Trophoblast cell (in vitro differentiated cells and primary cell): Measurements from ENCODE around the gene ELL.
A peak's percentile ranks its signal among the peaks of the same experiment; 100 is the strongest.

Experiments
- DNase-seq, 2 donors: peaks; one replicate each; pipeline ENCODE4 v3.0.0-alpha.2; 2016
- H2AFZ ChIP-seq: 2 replicates; pipeline ENCODE4 v1.6.1; 2013; ENCODE audit warnings: low read length, moderate library complexity, mild to moderate bottlenecking; ENCODE audit not compliant: insufficient read depth, poor library complexity
- H2AK5ac ChIP-seq: 2 replicates; pipeline ENCODE4 v1.6.1; 2013; ENCODE audit warnings: mild to moderate bottlenecking, low read length
- H2BK120ac ChIP-seq: 2 replicates; pipeline ENCODE4 v1.6.1; 2013; ENCODE audit warnings: low read length, mild to moderate bottlenecking, moderate library complexity; ENCODE audit not compliant: insufficient read depth, poor library complexity
- H2BK12ac ChIP-seq: 2 replicates; pipeline ENCODE4 v1.6.1; 2013; ENCODE audit warnings: mild to moderate bottlenecking, low read length, moderate library complexity
- H2BK5ac ChIP-seq: 2 replicates; pipeline ENCODE4 v1.6.1; 2013; ENCODE audit warnings: low read length, low read depth, moderate library complexity, mild to moderate bottlenecking; ENCODE audit not compliant: poor library complexity
- H3K14ac ChIP-seq: 2 replicates; pipeline ENCODE4 v1.6.1; 2013; ENCODE audit warnings: mild to moderate bottlenecking, low read length
- H3K18ac ChIP-seq: 2 replicates; pipeline ENCODE4 v1.6.1; 2013; ENCODE audit warnings: mild to moderate bottlenecking, low read length
- H3K23ac ChIP-seq: 2 replicates; pipeline ENCODE4 v1.6.1; 2013; ENCODE audit warnings: low read length
- H3K27ac ChIP-seq: 2 replicates; pipeline ENCODE4 v1.5.1; 2013; ENCODE audit warnings: low read depth, mild to moderate bottlenecking, inconsistent platforms, low read length, moderate library complexity
- H3K27me3 ChIP-seq: 2 replicates; pipeline ENCODE4 v1.6.1; 2013; ENCODE audit warnings: inconsistent platforms, mild to moderate bottlenecking, low read length, moderate library complexity; ENCODE audit not compliant: insufficient read depth
- H3K36me3 ChIP-seq, 2 experiments: 1 replicate in 1 of 2; 2 replicates in 1 of 2; pipeline ENCODE4 v1.6.1; 2013; ENCODE audit warnings: low read length in 2 of 2, mild to moderate bottlenecking in 2 of 2, moderate library complexity in 1 of 2; ENCODE audit not compliant: insufficient read depth in 2 of 2, control insufficient read depth in 1 of 2
- H3K4ac ChIP-seq: 2 replicates; pipeline ENCODE4 v1.6.1; 2013; ENCODE audit warnings: low read depth, mild to moderate bottlenecking, low read length, moderate library complexity
- H3K4me1 ChIP-seq, 2 experiments: 1 replicate in 1 of 2; 2 replicates in 1 of 2; pipeline ENCODE4 v1.6.1; 2013; ENCODE audit warnings: low read length in 2 of 2, mild to moderate bottlenecking in 2 of 2, moderate library complexity in 1 of 2; ENCODE audit not compliant: insufficient read depth in 2 of 2, control insufficient read depth in 1 of 2
- H3K4me2 ChIP-seq: 2 replicates; pipeline ENCODE4 v1.6.1; 2013; ENCODE audit warnings: inconsistent platforms, mild to moderate bottlenecking, low read length, moderate library complexity
- H3K4me3 ChIP-seq: 2 replicates; pipeline ENCODE4 v1.5.1; 2013; ENCODE audit warnings: mild to moderate bottlenecking, low read depth, low read length, inconsistent platforms
- H3K79me1 ChIP-seq: one replicate; pipeline ENCODE4 v1.6.1; 2013; ENCODE audit warnings: low read length
- H3K79me2 ChIP-seq: 2 replicates; pipeline ENCODE4 v1.6.1; 2013; ENCODE audit warnings: low read length, mild to moderate bottlenecking; ENCODE audit not compliant: control insufficient read depth, insufficient read depth, poor library complexity
- H3K9ac ChIP-seq: 2 replicates; pipeline ENCODE4 v1.6.1; 2013; ENCODE audit warnings: mild to moderate bottlenecking, low read length
- H3K9me3 ChIP-seq: 2 replicates; pipeline ENCODE4 v1.6.1; 2013; ENCODE audit warnings: low read depth, mild to moderate bottlenecking, control low read depth, inconsistent platforms, low read length; ENCODE audit not compliant: insufficient read depth
- H4K12ac ChIP-seq: 2 replicates; pipeline ENCODE4 v1.6.1; 2013; ENCODE audit warnings: low read depth, mild to moderate bottlenecking, low read length, moderate library complexity
- H4K8ac ChIP-seq: 2 replicates; pipeline ENCODE4 v1.6.1; 2013; ENCODE audit warnings: low read depth, mild to moderate bottlenecking, low read length, moderate library complexity
- H4K91ac ChIP-seq: one replicate; pipeline ENCODE4 v1.6.1; 2013; ENCODE audit warnings: low read depth, mild to moderate bottlenecking, low read length, moderate library complexity
- WGBS: extraction: QIAGEN DNeasy Blood & Tissue Kit; methylation state at CpG from one replicate; pipeline ENCODE4 v1.1.7; 2013; ENCODE audit warnings: missing lambda C conversion rate; ENCODE audit not compliant: insufficient read length, insufficient coverage; ENCODE audit errors: extremely low coverage; 5-methylcytosine and 5-hydroxymethylcytosine counted together

ELL gene

GRCh38 chr19:18503971-18504885 is 17.6 kb downstream of the ELL start:
- peaks cover 9% of the 10 kb centered on the region for H3K79me2 ChIP-seq
- no CpG with 5 or more reads among the region's 20 CpGs for WGBS
- H3K4me3 ChIP-seq: no peak overlapping the region

GRCh38 chr19:18503337-18503970 is 18.4 kb downstream of the ELL start:
- Histone ChIP-seq H2BK12ac (no peak overlapping the region), H3K9me3 (no peaks in the 10 kb centered on the region), H3K27me3 (no peaks in the 10 kb centered on the region), H3K79me1 (peaks cover 2% of the 10 kb centered on the region), H2BK120ac (no peak overlapping the region), H3K4ac (peak overlapping the region; percentile 2), H3K4me3 (no peak overlapping the region), H3K36me3 (peaks cover 0 to 3% of the 10 kb centered on the region in 2 experiments), H3K79me2 (peaks cover 9% of the 10 kb centered on the region), H3K4me1 (peaks cover 15 to 18% of the 10 kb centered on the region in 2 experiments), H3K14ac (no peak overlapping the region), H3K23ac (peak overlapping the region; percentile 18), H3K4me2 (no peak overlapping the region), H4K8ac (no peak overlapping the region), H4K91ac (no peak overlapping the region), H4K12ac (no peak overlapping the region), H2AK5ac (no peak overlapping the region), H3K18ac (no peak overlapping the region), H2AFZ (no peak overlapping the region), H3K27ac (no peak overlapping the region), H2BK5ac (no peak overlapping the region), H3K9ac (no peak overlapping the region)
- DNase-seq: no peak
- WGBS: no CpG with 5 or more reads among the region's 15 CpGs

More at GRCh38 chr19:18503971-18504885, 17.6 kb downstream of the ELL start:
- no peak overlapping the region for H2BK5ac ChIP-seq
- H2AFZ ChIP-seq: no peak overlapping the region
- H3K4me1 ChIP-seq: peaks cover 18% of the 10 kb centered on the region in 2 experiments
- H3K18ac ChIP-seq: no peak overlapping the region
- no peak overlapping the region for H4K91ac ChIP-seq
- no peak overlapping the region for H2BK120ac ChIP-seq
- H3K36me3 ChIP-seq: peaks cover 0 to 3% of the 10 kb centered on the region in 2 experiments
- H3K14ac ChIP-seq: no peak overlapping the region
- H3K79me1 ChIP-seq: peaks cover 2% of the 10 kb centered on the region
- no peak overlapping the region for H4K8ac ChIP-seq
- H3K9me3 ChIP-seq: no peaks in the 10 kb centered on the region
- DNase-seq: peak in 1 of 2 donors; percentile 41
- H3K4ac ChIP-seq: no peak overlapping the region
- no peak overlapping the region for H3K4me2 ChIP-seq
- no peaks in the 10 kb centered on the region for H3K27me3 ChIP-seq
- H3K23ac ChIP-seq: peak overlapping the region; percentile 18
- H2BK12ac ChIP-seq: no peak overlapping the region
- no peak overlapping the region for H2AK5ac ChIP-seq
- no peak overlapping the region for H3K27ac ChIP-seq
- H3K9ac ChIP-seq: no peak overlapping the region
- no peak overlapping the region for H4K12ac ChIP-seq

- H3K9ac ChIP-seq: no peak overlapping the region
- H3K14ac ChIP-seq: no peak overlapping the region
- no peak overlapping the region for H2BK120ac ChIP-seq
- H3K4me3 ChIP-seq: no peak overlapping the region
- peaks cover 9% of the 10 kb centered on the region for H3K79me2 ChIP-seq
- no CpG with 5 or more reads among the region's 17 CpGs for WGBS
- H3K36me3 ChIP-seq: peaks cover 0 to 3% of the 10 kb centered on the region in 2 experiments
- no peak overlapping the region for H3K18ac ChIP-seq
- peaks cover 2% of the 10 kb centered on the region for H3K79me1 ChIP-seq
- H3K4me1 ChIP-seq: peaks cover 12 to 13% of the 10 kb centered on the region in 2 experiments
- no peak overlapping the region for H2AFZ ChIP-seq
- no peak overlapping the region for H3K27ac ChIP-seq
- H3K9me3 ChIP-seq: no peaks in the 10 kb centered on the region
- H4K8ac ChIP-seq: no peak overlapping the region
- H3K27me3 ChIP-seq: no peaks in the 10 kb centered on the region
- H4K91ac ChIP-seq: no peak overlapping the region
- no peak for DNase-seq
- no peak overlapping the region for H2BK12ac ChIP-seq
- H3K23ac ChIP-seq: no peak overlapping the region
- H2BK5ac ChIP-seq: no peak overlapping the region
- no peak overlapping the region for H3K4ac ChIP-seq
- H3K4me2 ChIP-seq: no peak overlapping the region
- H4K12ac ChIP-seq: no peak overlapping the region
- H2AK5ac ChIP-seq: no peak overlapping the region
Observed at GRCh38 chr19:18502638-18503294, 19.1 kb downstream of the ELL start.

GRCh38 chr19:18502246-18502637 is 19.6 kb downstream of the ELL start:
- H3K79me2 ChIP-seq: peaks cover 9% of the 10 kb centered on the region
- no peak overlapping the region for H2BK120ac ChIP-seq
- no peak overlapping the region for H3K23ac ChIP-seq
- DNase-seq: no peak
- no peaks in the 10 kb centered on the region for H3K27me3 ChIP-seq
- H2AK5ac ChIP-seq: no peak overlapping the region
- H3K4me1 ChIP-seq: peaks cover 7 to 8% of the 10 kb centered on the region in 2 experiments
- H4K12ac ChIP-seq: no peak overlapping the region
- H2BK5ac ChIP-seq: no peak overlapping the region
- H3K4me2 ChIP-seq: no peak overlapping the region
- no peak overlapping the region for H3K14ac ChIP-seq
- H3K36me3 ChIP-seq: peaks cover 0 to 3% of the 10 kb centered on the region in 2 experiments
- H3K27ac ChIP-seq: no peak overlapping the region
- H4K91ac ChIP-seq: no peak overlapping the region
- no peak overlapping the region for H3K9ac ChIP-seq
- H4K8ac ChIP-seq: no peak overlapping the region
- no peak overlapping the region for H2BK12ac ChIP-seq
- no peak overlapping the region for H3K4me3 ChIP-seq
- no peak overlapping the region for H2AFZ ChIP-seq
- H3K79me1 ChIP-seq: peaks cover 2% of the 10 kb centered on the region
- no peak overlapping the region for H3K4ac ChIP-seq
- H3K9me3 ChIP-seq: no peaks in the 10 kb centered on the region
- no CpG with 5 or more reads among the region's 7 CpGs for WGBS
- peak overlapping the region; percentile 15 for H3K18ac ChIP-seq
